ENCODE measurements around the gene PSENEN.

Gene PSENEN

DNA sequence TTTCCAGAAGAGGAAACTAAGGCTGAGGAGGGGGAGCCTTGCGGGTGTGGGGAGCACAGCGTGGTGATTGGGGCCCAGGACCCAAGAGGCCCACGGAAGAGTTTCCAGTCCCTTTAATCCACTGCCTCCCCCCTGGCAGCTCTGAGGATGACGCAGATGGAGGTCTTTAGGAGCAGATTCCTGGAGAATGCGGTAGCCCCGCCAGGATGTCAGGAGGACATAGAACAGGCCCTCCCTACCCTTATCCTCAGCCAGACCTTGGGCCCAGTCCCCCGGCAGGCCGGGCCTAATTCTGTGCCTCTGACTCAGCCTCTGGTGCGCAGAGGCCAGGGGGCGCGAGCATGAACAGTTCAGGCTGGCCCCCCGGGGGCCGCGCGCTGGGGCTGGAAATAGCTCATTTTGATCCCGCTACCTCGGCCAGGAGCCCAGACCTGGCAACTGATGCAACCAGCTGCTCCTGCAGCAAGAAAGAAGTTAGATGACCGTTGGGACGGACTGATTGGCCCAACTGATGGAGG lies 11.8 kb downstream of the PSENEN start (continued):
- TF ChIP-seq, protein P1, sequence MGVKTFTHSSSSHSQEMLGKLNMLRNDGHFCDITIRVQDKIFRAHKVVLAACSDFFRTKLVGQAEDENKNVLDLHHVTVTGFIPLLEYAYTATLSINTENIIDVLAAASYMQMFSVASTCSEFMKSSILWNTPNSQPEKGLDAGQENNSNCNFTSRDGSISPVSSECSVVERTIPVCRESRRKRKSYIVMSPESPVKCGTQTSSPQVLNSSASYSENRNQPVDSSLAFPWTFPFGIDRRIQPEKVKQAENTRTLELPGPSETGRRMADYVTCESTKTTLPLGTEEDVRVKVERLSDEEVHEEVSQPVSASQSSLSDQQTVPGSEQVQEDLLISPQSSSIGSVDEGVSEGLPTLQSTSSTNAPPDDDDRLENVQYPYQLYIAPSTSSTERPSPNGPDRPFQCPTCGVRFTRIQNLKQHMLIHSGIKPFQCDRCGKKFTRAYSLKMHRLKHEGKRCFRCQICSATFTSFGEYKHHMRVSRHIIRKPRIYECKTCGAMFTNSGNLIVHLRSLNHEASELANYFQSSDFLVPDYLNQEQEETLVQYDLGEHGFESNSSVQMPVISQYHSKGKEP (tag by site-specific recombination; IDR thresholded peaks at IDR 0.05): peak; percentile 92

DNA sequence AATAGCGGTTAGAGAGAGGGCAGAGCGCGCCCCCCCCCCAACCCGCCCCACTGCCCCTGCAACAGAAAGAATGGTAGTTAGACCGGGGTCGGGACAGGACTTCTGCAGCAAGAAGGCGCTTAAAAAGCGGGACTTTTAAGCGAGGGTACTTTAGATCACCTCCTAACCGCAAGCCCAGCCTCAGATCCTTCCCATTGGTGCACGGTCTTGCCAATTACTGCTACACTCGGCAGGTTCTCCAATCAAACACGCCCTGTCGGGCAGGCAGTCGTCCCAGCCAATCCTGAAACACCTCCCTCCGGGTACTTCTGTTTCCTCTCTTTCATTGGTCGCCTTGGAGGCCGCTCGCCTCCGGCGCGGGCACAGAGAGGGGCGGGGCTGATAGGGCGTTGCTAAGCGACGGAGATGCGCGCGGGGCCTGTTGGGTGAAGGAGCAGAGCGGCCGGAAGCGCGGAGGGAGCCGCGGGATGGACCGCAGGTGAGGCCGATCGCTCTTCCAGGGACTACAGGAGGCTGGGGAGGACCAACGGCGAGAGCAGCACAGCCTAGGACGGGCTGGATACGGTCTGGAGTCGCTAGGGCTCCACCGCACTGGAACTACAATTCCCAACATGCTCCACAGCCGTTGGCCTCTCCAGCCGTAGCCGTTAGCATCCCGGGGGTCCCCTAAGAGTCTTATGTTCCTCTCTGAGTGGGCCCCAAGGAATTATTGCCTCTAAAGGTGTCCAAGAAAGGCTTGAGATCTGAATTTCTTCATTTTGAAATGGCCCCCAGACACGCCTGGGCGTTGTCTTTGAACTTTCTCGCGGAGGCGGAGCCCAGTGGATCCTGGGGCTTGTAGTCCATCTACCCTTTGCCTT lies 12.5 kb downstream of the PSENEN start, which contains the start of gene PROSER3:
TSS of gene PROSER3 (plus strand) at position 428 of the 860 bp plus-strand sequence. CDS start at position 468, 40 bp downstream.
- CTCF ChIA-PET: interaction anchor here (0.7 to 1.4 kb wide), 6 partner anchors 9 to 63 kb away, joined by 3 to 7 read pairs (median 6); partner anchors contain the start of genes LIN37, PSENEN and U2AF1L4
- H3K36me3 ChIP-seq (ENCODE audit: control insufficient read depth in 2 of 2, insufficient read depth in 1 of 2, low read length in 2 of 2): peaks cover 60 to 63% of the 10 kb centered on the region in 2 experiments
- POLR2A ChIA-PET: interaction anchor here (0.6 to 3.0 kb wide), 21 partner anchors 7 to 256 kb away, joined by 3 to 87 read pairs (median 4); partner anchors contain the start of genes ALKBH6, ARHGAP33, COX6B1 and LIN37
- peak; percentile 85 for TF ChIP-seq KLF16 (tag by site-specific recombination; IDR thresholded peaks at IDR 0.05)
- TF ChIP-seq ZNF423 (tag by site-specific recombination; IDR thresholded peaks at IDR 0.05): no peak
- TF ChIP-seq, protein P2, sequence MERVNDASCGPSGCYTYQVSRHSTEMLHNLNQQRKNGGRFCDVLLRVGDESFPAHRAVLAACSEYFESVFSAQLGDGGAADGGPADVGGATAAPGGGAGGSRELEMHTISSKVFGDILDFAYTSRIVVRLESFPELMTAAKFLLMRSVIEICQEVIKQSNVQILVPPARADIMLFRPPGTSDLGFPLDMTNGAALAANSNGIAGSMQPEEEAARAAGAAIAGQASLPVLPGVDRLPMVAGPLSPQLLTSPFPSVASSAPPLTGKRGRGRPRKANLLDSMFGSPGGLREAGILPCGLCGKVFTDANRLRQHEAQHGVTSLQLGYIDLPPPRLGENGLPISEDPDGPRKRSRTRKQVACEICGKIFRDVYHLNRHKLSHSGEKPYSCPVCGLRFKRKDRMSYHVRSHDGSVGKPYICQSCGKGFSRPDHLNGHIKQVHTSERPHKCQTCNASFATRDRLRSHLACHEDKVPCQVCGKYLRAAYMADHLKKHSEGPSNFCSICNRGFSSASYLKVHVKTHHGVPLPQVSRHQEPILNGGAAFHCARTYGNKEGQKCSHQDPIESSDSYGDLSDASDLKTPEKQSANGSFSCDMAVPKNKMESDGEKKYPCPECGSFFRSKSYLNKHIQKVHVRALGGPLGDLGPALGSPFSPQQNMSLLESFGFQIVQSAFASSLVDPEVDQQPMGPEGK (tag by site-specific recombination; IDR thresholded peaks at IDR 0.05): peak; percentile 79
- TF ChIP-seq ZBTB20 (tag by site-specific recombination; IDR thresholded peaks at IDR 0.05): peak; percentile 81
- TF ChIP-seq EGR2 (tag by site-specific recombination; IDR thresholded peaks at IDR 0.05; ENCODE audit: low read depth): peak; percentile 89
- TF ChIP-seq ZNF621 (tag by site-specific recombination; IDR thresholded peaks at IDR 0.05): no peak
- TF ChIP-seq ZNF701 (tag by site-specific recombination; IDR thresholded peaks at IDR 0.05): no peak
- TF ChIP-seq, protein P3, sequence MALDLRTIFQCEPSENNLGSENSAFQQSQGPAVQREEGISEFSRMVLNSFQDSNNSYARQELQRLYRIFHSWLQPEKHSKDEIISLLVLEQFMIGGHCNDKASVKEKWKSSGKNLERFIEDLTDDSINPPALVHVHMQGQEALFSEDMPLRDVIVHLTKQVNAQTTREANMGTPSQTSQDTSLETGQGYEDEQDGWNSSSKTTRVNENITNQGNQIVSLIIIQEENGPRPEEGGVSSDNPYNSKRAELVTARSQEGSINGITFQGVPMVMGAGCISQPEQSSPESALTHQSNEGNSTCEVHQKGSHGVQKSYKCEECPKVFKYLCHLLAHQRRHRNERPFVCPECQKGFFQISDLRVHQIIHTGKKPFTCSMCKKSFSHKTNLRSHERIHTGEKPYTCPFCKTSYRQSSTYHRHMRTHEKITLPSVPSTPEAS (tag by site-specific recombination; IDR thresholded peaks at IDR 0.05): peak; percentile 50
- TF ChIP-seq, protein P4, sequence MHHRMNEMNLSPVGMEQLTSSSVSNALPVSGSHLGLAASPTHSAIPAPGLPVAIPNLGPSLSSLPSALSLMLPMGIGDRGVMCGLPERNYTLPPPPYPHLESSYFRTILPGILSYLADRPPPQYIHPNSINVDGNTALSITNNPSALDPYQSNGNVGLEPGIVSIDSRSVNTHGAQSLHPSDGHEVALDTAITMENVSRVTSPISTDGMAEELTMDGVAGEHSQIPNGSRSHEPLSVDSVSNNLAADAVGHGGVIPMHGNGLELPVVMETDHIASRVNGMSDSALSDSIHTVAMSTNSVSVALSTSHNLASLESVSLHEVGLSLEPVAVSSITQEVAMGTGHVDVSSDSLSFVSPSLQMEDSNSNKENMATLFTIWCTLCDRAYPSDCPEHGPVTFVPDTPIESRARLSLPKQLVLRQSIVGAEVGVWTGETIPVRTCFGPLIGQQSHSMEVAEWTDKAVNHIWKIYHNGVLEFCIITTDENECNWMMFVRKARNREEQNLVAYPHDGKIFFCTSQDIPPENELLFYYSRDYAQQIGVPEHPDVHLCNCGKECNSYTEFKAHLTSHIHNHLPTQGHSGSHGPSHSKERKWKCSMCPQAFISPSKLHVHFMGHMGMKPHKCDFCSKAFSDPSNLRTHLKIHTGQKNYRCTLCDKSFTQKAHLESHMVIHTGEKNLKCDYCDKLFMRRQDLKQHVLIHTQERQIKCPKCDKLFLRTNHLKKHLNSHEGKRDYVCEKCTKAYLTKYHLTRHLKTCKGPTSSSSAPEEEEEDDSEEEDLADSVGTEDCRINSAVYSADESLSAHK (tag by site-specific recombination; IDR thresholded peaks at IDR 0.05): peak; percentile 66; the same call in 1 of the 2 replicates
- TF ChIP-seq, protein P5, sequence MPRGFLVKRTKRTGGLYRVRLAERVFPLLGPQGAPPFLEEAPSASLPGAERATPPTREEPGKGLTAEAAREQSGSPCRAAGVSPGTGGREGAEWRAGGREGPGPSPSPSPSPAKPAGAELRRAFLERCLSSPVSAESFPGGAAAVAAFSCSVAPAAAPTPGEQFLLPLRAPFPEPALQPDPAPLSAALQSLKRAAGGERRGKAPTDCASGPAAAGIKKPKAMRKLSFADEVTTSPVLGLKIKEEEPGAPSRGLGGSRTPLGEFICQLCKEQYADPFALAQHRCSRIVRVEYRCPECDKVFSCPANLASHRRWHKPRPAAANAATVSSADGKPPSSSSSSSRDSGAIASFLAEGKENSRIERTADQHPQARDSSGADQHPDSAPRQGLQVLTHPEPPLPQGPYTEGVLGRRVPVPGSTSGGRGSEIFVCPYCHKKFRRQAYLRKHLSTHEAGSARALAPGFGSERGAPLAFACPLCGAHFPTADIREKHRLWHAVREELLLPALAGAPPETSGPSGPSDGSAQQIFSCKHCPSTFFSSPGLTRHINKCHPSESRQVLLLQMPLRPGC (tag by site-specific recombination; IDR thresholded peaks at IDR 0.05): peak; percentile 55; the same call in 1 of the 2 replicates
- peak; percentile 79; the same call in 1 of the 2 replicates for TF ChIP-seq YY2 (tag by site-specific recombination; IDR thresholded peaks at IDR 0.05)
- TF ChIP-seq, protein P6, sequence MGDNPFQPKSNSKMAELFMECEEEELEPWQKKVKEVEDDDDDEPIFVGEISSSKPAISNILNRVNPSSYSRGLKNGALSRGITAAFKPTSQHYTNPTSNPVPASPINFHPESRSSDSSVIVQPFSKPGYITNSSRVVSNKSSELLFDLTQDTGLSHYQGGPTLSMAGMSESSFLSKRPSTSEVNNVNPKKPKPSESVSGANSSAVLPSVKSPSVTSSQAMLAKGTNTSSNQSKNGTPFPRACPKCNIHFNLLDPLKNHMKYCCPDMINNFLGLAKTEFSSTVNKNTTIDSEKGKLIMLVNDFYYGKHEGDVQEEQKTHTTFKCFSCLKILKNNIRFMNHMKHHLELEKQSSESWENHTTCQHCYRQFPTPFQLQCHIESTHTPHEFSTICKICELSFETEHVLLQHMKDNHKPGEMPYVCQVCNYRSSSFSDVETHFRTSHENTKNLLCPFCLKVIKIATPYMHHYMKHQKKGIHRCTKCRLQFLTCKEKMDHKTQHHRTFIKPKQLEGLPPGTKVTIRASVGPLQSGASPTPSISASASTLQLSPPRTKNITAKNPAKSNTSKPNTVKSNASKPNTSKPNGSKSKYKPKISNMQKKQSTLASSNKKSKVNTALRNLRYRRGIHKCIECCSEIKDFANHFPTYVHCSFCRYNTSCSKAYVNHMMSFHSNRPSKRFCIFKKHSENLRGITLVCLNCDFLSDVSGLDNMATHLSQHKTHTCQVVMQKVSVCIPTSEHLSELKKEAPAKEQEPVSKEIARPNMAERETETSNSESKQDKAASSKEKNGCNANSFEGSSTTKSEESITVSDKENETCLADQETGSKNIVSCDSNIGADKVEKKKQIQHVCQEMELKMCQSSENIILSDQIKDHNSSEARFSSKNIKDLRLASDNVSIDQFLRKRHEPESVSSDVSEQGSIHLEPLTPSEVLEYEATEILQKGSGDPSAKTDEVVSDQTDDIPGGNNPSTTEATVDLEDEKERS (tag by site-specific recombination; IDR thresholded peaks at IDR 0.05): peak; percentile 37; the same call in 1 of the 2 replicates
- TF ChIP-seq ZSCAN23 (tag by site-specific recombination; IDR thresholded peaks at IDR 0.05): 0 out of 2 replicates have a peak, but pooled peaks have one; percentile 55
- TF ChIP-seq KLF7 (tag by site-specific recombination; IDR thresholded peaks at IDR 0.05; ENCODE audit: borderline replicate concordance): peak; percentile 100
- TF ChIP-seq, protein P7, sequence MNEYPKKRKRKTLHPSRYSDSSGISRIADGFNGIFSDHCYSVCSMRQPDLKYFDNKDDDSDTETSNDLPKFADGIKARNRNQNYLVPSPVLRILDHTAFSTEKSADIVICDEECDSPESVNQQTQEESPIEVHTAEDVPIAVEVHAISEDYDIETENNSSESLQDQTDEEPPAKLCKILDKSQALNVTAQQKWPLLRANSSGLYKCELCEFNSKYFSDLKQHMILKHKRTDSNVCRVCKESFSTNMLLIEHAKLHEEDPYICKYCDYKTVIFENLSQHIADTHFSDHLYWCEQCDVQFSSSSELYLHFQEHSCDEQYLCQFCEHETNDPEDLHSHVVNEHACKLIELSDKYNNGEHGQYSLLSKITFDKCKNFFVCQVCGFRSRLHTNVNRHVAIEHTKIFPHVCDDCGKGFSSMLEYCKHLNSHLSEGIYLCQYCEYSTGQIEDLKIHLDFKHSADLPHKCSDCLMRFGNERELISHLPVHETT (tag by site-specific recombination; IDR thresholded peaks at IDR 0.05): peak; percentile 84
- peak; percentile 54; the same call in 1 of the 2 replicates for TF ChIP-seq ZNF501 (tag by site-specific recombination; IDR thresholded peaks at IDR 0.05)
- TF ChIP-seq ZNF10 (tag by site-specific recombination; IDR thresholded peaks at IDR 0.05): peak; percentile 95; the same call in 1 of the 2 replicates
- TF ChIP-seq SP3 (tag by site-specific recombination; IDR thresholded peaks at IDR 0.05): peak; percentile 96
- no peak for TF ChIP-seq ZNF768 (tag by site-specific recombination; IDR thresholded peaks at IDR 0.05)

More for the DNA sequence above, 12.5 kb downstream of the PSENEN start, which contains the start of gene PROSER3:
- peak within 1 kb of the TSS; percentile 71 for H3K4me3 ChIP-seq (ENCODE audit: low read depth, low read length)
- peak within 1 kb of the TSS; percentile 97 for H3K27ac ChIP-seq (ENCODE audit: extremely low read depth, low read depth, low read length)
- peaks cover 15% of the 10 kb centered on the region for H3K4me1 ChIP-seq (ENCODE audit: control insufficient read depth, insufficient read depth, low read length)
- H3K9me3 ChIP-seq (ENCODE audit: control insufficient read depth, insufficient read depth, low read depth, low read length): no peaks in the 10 kb centered on the region
